Tongue (tissue), 2 donors: ENCODE results near the gene UNC119. TPM values are rescaled to one million over a fixed set of nuclear protein-coding genes. Genes with fewer than 3 reads are reported as not detected.
A peak's percentile ranks its signal among the peaks of the same experiment; 100 is the strongest.
"Not testable (repeated sequence)": the region's sequence is repeated elsewhere in the genome, so short reads cannot be mapped to it uniquely, and the experiment has no call there.

Experiments
- DNase-seq: peaks from one replicate; pipeline ENCODE4 v3.0.0-alpha.2; 2015
- total RNA-seq: library from RNA; depleted of rRNA; stranded (reverse); fragments of >200 nt; gene quantifications from one replicate; pipeline ENCODE4 v1.2.3, GENCODE V29; 2014

Gene UNC119
- total RNA-seq, 1 donor from 2014 or later: 15.1 TPM

DNA sequence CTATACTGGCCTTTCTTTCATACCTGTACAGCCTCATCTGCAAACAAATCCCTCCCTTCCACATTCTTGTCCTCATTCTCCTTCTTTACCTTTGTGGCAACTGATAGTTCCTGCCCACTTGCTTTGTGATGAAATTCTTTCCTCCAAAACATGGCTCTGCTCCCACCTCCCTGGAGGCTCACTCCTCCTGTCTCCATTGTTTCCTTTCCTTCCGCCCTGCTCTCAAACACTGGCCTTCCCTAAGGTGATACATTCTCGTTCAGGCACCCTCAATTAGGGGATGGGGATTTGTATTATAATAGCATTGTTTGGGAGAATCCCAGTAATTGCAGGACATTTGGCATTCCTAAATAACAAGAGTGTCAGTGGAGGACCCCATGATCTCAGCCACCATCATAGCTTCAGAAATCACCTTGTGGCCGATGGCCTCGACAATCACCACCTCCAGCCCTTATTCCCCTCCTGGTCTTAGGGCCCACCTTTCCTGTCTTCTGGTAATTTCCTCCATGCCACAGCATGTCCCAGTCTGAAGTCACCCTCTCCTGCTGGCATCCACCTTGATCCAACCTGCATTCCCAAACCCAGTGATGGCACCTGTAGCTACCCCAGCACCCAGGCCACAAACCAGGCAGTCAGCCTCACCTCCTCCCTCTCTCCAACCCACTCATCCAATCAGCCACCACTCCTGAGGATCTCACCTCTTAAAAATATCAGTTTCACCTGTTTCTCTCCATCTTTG lies 7.9 kb downstream of the UNC119 start:
- DNase-seq: no peak

DNA sequence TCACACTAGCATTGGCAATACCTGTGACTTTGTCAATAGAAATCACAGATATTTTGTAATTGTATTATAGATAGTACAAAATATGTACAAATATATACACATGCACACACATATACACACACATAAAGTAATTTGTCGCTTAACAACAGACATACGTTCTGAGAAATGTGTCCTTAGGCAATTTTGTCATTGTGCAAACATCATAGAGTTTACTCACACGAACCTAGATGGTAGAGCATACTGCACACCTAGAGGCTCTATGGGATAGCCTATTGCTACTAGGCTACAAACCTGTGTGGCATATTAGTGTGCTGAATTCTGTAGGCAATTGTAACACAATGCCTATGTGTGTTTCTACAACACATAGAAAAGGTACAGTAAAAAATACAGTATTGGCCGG lies 11.0 kb downstream of the UNC119 start:
- no peak for DNase-seq

DNA sequence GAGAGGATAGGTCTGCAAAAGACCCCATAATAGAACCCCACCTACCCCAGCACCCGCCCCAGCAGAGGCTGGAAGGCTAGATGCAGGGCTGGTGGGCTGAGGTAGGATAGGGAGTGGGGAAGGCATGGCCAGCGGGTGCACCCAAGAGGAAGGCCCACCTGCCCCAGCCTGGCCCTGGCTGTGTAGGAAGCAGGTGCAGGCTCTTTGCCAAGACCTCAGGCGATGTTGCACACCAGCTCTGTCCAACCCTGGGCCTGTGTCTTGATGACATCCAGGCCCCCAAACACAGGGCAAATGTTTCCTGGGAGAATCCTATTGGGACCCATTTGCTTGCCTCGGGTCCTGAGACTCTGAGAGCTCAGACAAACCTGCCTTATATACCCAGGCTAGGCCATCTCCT lies 12.2 kb downstream of the UNC119 start:
- no peak for DNase-seq

DNA sequence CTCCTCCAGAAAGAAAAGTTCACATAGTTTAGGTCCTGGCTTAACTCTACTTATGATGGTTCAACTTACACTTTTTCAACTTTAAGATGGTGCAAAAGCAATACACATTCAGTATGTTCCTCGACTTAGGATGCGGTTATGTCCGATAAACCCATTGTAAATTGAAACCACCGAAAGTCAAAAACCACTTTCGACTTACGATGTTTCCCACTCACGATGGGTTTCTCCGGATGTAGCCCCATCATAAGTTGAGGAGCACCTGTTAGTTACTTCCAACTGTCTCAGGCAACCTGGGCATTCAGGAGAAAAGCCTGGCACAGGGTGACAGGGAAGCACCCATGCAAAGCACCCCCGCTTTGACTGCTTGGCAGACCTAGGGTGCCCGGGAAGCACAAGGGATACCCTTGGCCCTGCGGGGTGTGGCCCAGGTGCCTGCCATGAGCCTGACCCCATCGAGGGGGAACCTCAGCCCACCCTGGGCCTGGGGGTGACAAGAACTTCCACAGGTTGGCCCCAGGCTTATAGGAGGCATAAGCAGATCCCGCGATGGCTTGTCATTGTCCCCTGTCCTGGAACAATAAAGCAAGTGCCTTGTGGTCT lies 14.0 kb downstream of the UNC119 start:
- DNase-seq: no peak

DNA sequence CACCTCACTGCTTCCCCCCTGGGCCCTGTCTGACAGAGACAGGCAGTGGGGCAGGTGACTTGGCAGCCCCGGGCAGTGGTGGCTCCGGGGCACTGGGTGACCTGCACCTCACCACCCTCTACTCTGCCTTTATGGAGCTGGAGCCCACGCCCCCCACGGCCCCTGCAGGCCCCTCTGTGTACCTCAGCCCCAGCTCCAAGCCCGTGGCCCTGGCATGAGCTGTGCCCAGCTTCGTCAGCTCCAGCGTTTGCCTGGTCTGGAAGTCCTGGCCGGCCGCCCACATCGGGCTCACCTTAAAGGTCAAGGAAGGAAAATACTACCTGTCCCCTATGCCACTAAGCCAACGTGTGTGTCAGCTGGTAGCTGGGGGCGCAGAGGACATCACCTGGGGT lies 15.2 kb downstream of the UNC119 start:
- DNase-seq: no peak

DNA sequence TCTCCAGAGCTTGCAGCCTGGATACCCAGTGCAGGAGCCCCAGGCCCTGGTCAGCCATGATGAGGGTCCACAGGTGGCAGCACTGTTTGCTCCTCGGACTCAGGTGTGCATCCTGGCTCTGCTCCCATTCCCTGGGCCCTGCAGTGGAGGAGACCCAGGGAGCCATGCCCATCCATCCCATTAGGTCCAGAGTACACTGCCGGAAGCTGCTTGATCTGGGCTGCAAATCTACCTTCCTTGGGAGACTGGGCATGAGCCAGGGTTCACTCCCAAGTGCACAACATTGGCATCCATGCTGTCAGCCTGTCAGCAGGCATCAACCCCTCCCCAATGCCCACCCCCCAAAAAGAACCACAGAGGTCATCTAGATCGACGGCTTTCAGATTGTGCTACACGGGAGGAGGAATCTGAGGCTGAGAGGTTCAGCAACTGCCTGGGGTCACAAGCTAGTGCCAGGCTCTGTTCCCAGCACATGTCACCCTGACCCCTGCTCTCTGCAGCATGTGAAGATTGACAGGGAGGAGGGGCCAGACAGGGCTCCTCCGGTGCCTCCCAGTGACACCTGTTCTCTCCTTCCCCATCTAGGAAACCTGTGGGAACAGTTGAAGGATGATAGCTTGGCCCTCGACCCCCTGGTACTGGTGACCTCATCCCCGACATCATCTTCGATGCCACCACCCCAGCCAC lies 15.7 kb downstream of the UNC119 start:
- DNase-seq: no peak

DNA sequence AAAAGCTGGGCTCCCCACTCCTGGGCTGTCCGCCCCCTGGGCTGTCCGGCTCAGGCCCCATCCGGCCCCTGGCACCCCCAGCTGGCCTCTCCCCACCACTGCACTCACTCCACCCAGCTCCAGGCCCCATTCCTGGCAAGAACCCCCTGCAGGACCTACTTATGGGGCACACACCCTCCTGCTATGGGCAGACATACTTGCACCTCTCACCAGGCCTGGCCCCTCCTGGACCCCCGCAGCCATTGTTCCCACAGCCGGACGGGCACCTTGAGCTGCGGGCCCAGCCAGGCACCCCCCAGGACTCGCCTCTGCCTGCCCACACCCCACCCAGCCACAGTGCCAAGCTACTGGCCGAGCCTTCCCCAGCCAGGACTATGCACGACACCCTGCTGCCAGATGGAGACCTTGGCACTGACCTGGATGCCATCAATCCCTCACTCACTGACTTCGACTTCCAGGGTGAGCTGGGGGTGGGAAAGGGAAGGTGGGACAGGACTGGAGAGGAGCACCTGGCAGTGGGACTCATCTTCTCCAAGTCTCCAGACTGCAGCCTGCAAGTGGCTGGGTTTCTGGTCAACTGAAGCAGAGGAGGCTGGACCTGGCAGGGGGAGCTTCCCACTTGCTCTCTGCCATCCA lies 17.6 kb downstream of the UNC119 start:
- no peak for DNase-seq

DNA sequence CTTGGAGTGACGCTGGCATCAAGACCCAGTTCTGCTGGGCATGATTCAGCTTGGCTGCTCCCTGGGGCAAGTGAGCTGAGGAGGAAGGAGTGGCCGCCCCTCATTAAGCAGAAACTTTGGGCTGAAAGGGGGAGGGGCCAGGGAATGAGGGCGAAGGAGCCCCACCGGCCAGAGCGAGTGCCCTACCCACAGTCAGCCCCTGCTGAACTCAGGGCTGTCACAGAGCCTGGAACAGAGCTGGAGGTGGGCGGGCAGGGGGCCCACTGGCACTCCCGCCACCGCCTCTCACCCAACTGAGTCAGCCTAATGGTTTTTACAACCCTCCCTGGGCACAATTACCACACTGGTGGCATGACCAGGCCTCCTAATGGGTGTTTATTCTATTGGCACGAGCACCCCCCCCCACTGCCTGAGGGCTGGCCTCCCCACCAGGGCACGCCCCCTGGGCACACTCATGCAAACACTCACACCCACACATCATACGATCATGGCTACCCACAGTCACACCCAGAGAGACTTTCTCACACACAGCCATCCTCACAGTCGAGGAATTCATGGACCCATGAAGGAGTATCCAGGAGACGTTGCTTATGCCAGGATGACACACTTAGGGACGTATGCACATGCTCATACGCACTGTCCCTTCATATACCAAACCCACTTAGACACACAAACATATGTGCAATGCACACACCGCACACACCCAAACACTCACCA lies 19.2 kb downstream of the UNC119 start:
- DNase-seq: no peak

DNA sequence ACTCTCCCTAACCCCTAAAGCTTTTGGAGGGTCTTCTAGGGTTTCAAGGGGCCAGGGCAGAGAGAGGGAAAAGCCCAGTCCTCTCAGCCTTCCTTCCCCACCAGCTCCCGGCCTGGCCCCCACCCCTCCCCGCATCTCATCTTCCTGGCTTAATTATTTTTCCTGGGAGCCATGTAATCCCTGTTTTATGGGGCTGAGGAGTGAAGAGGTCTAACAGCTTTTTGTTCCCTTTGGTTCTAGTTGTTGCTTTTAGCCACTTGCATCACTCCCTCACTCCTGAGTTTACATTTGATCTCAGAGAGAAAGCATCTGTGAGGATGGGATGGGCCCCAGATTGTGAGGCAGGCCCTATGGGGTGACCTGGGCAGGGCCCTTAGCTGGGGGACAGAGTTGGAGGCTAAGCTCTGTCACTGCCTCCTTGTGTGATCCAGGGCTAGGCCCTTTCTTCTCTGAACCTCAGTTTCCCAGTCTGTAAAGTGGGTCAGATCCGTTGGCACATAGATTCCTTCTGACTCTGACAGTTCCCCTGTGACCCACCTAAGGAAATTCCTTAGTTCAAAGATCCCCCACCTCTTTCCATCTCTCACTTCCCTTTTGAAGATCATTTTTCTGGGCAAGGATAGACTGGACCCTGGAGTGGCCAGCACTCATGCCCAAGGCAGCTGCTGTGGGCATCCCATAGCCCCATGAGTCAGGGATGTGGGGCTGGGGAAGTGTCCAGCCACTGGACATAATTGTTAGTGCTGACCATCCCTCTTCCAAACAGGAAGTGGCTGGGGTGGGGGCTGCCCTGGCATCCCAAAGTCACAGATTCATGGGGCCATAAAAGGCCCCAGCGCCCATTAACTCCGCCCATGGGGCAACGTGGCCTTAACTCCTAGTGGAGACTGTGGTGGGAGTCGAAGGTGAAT lies 20.1 kb downstream of the UNC119 start:
- no peak for DNase-seq

DNA sequence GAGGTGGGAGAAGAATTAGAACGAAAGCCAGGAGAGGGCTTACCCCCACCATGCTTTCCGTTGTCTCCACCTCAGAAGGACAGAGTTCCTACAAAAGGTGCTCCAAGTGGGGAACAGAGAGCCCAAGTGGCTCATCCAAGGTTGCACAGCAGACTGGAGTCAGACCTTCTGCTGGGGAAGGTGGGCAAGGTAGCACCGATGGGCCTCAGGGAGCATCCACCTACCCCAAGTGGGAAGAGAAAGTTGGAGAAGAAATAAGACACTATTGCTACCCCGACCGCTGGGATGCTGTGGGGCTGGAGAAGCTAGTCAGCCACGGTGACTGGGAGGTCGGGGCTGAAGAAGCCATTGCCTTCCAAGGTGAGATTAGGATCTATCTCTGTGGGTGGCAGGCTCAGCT lies 21.5 kb downstream of the UNC119 start:
- no peak for DNase-seq

DNA sequence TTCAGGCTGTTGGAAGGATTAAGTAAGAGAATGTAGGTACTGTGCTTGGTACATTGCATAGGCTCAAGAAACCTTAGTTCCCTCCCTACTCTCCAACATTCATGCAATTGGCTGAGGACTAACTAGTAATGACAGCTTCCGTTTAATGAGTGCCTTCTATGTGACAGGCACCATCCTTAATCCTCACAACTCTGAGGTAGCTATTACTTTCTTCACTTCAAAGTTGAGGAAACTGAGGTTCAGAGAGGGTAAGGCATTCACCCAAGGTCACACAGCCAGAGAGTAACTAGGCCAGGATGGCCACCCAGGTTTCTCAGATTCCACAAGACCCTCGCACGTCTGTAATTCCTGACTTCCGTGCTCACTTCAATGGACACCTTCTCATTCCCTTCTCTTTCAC lies 22.2 kb downstream of the UNC119 start:
- DNase-seq: no peak

DNA sequence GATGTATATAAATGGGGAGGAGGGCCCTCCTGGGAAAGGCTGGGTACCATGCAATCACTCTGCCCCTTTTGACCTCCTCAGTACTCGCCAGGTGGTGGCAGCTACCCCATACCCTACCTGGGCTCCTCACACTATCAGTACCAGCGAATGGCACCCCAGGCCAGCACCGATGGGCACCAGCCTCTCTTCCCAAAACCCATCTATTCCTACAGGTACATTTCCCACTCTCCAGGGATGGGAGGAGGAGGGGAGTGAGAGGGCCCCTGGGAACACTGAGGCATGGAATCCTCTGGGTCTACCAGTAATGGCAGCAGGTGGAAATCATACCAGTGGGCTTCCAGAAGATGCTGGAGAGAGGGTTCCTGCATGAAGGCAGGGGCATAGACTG lies 23.4 kb downstream of the UNC119 start:
- DNase-seq: no peak

DNA sequence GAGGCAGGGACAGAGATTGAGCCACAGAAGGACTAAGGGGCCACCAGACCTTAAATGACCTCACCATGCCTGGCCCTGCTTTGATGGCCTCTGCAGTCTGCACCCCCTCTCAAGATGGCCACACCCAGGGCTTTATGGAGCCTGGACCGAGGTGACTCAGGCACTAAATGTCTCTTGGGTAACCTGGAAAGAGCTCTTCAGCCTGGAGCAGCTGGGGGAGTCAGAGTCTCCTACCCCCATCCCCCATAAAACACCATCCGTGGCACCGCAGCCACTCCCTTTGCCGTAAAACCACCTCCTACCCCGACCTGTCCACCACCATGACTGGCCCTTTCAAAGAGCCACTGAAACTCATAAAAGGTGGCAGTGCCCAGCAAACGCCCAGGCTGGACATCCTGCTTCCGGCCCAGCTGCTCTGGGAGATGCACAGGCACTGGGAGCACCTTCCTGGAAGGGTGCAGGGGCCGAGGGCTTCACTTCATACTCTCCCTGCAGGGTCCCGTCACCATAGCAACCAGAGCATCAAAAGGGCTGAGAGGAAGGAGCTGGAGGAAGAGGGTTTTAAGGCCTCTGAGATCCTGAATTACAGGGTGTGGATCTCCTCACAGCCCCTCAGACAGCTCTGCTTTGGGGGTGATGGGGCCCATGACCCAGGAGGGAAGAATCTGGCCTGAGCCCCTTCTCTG lies 24.0 kb downstream of the UNC119 start:
- no peak for DNase-seq

DNA sequence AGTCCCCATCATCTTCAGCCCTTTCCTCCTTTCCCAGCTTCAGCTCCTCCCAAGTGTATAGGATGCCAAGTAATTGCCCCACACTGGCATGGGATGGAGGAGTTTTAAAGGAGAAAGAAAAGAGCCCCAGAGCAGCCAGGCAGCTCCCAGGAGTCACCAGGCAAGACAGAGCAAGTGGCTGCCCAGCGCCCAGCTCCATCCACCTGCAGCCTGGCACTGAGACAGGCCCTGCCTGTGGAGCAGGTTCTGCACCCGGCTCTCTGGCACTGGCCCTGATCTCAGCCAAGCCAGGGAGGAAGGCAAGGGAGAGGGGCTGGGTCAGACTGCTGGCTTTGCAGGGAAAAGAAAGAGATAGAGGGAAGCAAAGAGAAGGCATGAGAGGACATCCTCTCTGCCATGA lies 24.6 kb downstream of the UNC119 start:
- no peak for DNase-seq

DNA sequence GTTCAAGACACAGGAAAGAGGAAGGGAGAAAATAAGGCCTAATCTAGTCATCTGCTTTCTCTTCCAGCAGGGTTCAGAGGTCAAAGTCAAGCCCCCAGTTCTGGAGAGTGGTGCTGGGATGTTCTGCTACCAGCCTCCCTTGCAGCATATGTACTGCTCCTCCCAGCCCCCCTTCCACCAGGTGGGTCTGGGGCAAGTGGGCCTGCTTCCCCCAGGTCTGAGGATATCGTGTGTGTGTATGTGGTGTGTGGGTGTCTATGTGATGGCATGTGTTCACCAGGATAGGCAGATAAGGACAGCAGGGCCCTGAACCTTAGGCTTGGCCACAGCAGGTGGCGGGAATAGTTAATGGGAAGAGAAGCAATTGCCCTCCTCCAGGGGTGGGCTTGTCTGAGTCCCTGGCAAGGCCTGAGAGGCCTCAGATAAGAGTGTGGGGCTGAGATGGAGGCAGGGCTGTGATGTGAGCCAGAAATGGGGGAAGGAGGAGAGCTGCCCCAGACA lies 25.2 kb downstream of the UNC119 start:
- DNase-seq: no peak

DNA sequence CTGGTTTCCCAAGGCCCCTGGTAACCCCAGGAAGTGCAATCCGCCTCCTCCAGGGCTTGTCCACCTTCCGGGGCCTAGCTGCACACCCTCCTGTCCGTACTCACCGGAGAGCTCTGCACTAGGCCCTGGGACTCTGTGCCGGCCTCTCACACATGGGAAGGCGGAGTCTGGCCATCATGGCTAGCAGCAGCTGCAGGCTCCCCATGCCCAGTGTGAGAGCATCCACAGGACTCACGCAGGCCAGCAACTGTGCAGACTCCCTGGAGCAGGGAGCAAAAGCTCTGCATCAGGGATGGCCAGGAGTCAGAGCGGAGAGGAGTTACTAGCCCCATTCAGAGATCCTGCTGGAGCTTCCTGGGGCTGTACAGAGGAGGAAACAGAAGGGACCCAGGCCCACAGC lies 26.0 kb downstream of the UNC119 start:
- no peak for DNase-seq

DNA sequence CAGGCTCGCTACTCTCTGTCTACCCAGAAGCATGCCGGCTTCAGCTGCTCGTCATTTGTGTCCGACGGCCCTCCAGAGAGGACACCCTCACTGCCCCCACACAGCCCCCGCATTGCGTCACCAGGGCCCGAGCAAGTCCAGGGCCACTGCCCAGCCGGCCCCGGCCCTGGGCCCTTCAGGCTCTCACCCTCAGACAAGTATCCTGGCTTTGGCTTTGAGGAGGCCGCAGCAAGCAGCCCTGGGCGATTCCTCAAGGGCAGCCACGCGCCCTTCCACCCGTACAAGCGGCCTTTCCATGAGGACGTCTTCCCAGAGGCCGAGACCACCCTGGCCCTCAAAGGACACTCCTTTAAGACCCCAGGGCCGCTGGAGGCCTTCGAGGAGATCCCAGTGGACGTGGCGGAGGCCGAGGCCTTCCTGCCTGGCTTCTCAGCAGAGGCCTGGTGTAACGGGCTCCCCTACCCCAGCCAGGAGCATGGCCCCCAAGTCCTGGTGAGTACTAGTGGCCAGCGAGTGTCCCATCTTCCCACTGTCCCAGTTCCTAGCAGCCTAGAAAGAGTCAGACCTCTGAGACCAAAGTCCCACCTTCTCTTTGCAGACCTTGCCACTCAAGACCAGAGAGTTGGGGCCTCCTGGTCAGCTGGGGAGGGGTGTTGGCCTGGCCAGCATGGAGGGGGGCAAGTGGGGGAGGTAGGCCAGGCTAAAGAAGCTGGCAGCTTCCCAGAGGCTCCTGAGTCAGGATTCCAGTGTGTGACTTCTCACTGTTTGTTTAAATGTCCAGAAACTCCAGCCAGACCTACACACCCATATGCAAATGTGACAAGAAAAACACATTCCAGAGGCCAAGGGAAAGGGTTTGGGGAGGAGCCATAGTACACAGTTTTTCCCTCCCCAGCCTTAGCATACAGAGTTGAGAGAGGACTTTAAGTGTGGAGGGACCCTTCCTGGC lies 27.7 kb downstream of the UNC119 start:
- DNase-seq: peak; percentile 66

DNA sequence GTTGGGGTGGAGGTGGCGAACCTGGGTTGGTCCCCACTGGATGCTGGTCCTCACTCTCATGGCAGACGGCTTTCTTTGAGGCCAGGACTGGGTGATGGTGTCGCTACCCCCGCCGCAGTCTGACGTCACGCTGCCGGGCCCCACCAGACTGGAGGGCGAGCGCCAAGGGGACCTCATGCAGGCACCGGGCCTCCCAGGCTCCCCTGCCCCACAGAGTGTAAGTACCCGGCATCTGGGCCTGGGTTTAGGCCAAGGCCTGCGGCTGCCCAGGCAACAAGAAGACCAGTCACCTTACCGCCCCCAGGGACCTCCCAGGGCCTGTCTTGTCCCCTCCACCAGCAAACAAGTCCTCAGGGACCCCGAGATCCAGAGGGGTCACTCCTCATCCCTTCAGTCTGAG lies 28.5 kb downstream of the UNC119 start:
- DNase-seq: no peak

DNA sequence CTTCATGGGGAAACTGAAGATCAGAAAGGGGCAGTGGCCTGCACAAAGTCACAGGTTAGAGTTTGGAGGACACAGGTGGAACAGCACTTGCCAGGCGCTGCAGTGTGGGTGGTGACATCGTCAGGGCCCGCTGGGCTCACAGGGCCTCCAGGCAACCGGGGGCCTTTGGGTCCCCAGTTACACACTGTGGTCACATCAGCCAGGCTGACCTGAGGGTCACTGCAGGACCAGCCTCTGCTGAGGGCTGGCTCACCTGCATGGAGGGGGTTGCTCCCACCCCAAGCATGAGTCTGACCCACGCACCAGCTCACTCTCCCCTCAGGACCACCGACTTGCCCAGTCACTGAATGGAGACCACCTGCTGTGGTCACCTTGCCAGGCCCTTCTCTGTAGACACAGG lies 29.2 kb downstream of the UNC119 start:
- no peak for DNase-seq

DNA sequence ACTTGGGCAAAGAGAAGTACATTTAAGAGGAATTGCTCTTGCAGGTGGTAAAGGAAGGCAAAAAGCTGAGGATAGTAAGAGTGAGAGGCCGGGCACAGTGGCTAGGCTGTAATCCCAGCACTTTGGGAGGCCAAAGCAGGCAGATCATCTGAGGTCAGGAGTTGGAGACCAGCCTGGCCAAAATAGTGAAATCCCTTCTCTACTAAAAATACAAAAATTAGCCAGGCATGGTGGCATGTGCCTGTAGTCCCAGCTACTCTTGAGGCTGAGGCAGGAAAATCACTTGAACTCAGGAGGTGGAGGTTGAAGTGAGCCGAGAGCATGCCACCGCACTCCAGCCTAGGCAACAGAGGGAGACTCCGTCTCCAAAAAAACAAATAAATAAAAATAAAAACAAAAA lies 30.1 kb downstream of the UNC119 start:
- DNase-seq: not testable (repeated sequence)
